Mucosa of descending colon (tissue), 3 donors: Measurements from ENCODE around the gene CDK11B. TPM values are rescaled to one million over a fixed set of nuclear protein-coding genes. Genes with fewer than 3 reads are reported as not detected.

Experiments
- ATAC-seq: fragments of 200-7000 bp; cut with Tn5 transposase; one replicate; pipeline ENCODE4 v1.9.1; 2020; ENCODE audit warnings: mild to moderate bottlenecking, moderate library complexity
- DNase-seq, 3 donors: peaks; one replicate each; pipeline ENCODE4 v3.0.0-alpha.2; 2020
- H3K36me3 ChIP-seq: fragments of 200-600 bp; one replicate; pipeline ENCODE4 v1.8.0; 2021; ENCODE audit warnings: low read depth, mild to moderate bottlenecking
- H3K4me1 ChIP-seq: fragments of 200-600 bp; one replicate; pipeline ENCODE4 v1.8.0; 2021; ENCODE audit warnings: low read depth, mild to moderate bottlenecking
- H3K4me3 ChIP-seq: fragments of 200-600 bp; one replicate; pipeline ENCODE4 v1.8.0; 2021; ENCODE audit warnings: mild to moderate bottlenecking
- H3K9me3 ChIP-seq: fragments of 200-600 bp; one replicate; pipeline ENCODE4 v1.8.0; 2021; ENCODE audit warnings: mild to moderate bottlenecking
- CTCF ChIP-seq: fragments of 200-600 bp; IDR thresholded peaks from one replicate; pipeline ENCODE4 v1.8.0; 2022; ENCODE audit warnings: antibody characterized with exemption, mild to moderate bottlenecking
- intact Hi-C, 2 donors: fragments of 100-400 bp; cut with DNase I in 1 of 2; cut with micrococcal nuclease in 1 of 2; formaldehyde crosslinking; loops; one replicate each; pipeline versions ENCODE4 v1.11.0 to v1.11.1; 2022; cut with DNase I, micrococcal nuclease
- total RNA-seq, 3 donors: library from RNA; stranded (reverse); fragmentation: NEBNext Ultra II Directional in 2 of 3; extraction: Animal tissue kit (Norgen Biotek cat#: 25700) in 2 of 3; gene quantifications; one replicate each; pipeline versions ENCODE4 v1.2.1 to v1.2.4, GENCODE V29; 2021 to 2023
- donor health status: DM: no; HTN: no; CAD: no; lungs with moderate emphysema.
- donor health status: DM: no; HTN: no; CAD: no.
- donor health status: DM: no; HTN: yes; CAD: no.

Gene CDK11B
- total RNA-seq, 3 donors from 2014 or later, result 31.9 to 45.6 (median 36.8) TPM

GRCh38 chr1:1616045-1616790, 42.6 kb downstream of the CDK11B start:
- H3K4me1 ChIP-seq, result peaks cover 23% of the 10 kb centered on the region
- no peaks in the 10 kb centered on the region for H3K36me3 ChIP-seq
- no peaks in the 10 kb centered on the region for H3K9me3 ChIP-seq
- intact Hi-C loops, result no loop called here
- DNase-seq (peak; percentile 63 to 78 (median 69)), ATAC-seq (peak; percentile 47)
- H3K4me3 ChIP-seq, result peak overlapping the region; percentile 80
- no peak for TF ChIP-seq CTCF

- H3K4me1 ChIP-seq, result peaks cover 23% of the 10 kb centered on the region
- peak; percentile 95 to 98 (median 98) for DNase-seq
- H3K36me3 ChIP-seq, result no peaks in the 10 kb centered on the region
- intact Hi-C loops, result no loop called here
- no peak for TF ChIP-seq CTCF
- peak; percentile 96 for ATAC-seq
- peak within 1 kb of the TSS; percentile 80 for H3K4me3 ChIP-seq
- H3K9me3 ChIP-seq, result no peaks in the 10 kb centered on the region
These were observed 43.4 kb downstream of the CDK11B start, which contains the start of gene MIB2 for GRCh38 chr1:1615256-1616044. Gene MIB2, plus strand, starts transcription at chr1:1615500. Its CDS starts 7,953 bp downstream, at chr1:1623453.

GRCh38 chr1:1614954-1615255, 43.9 kb downstream of the CDK11B start:
- Histone ChIP-seq H3K9me3 (no peaks in the 10 kb centered on the region), H3K36me3 (no peaks in the 10 kb centered on the region), H3K4me1 (peaks cover 23% of the 10 kb centered on the region), H3K4me3 (peak overlapping the region; percentile 80)
- ATAC-seq, result no peak
- no peak for TF ChIP-seq CTCF
- DNase-seq, result no peak
- intact Hi-C loops, result no loop called here

DNA sequence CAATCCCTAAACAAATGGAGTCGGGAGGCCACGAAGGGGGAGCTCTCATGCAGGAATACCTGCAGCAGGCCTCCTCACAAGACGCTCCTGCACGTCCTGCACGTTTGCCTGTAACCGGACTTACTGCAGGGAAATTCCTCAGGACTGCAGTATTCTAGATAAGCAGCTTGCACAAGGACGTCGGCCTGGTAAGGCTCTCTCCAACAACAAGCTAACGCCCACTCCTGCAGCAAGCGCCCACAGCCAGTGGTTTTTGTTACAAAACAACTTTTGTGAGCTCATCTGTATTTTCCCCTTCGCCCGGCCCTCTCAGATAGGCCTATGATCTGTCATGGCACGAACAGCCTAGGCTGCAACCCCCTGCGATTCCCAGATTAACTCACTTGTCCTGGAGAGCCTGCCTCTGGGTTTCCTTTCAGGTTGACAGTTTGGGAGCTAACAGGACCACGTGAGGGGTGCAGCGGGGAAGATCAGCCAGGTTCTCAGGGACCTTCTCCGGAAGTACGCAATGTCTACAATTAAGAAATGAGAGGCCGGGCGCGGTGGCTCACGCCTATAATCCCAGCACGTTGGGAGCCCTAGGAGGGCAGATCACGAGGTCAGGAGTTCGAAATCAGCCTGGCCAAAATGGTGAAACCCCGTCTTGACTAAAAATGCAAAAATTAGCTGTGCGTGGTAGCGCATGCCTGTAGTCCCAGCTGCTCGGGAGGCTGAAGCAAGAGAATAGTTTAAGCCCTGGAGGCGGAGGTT, 44.4 kb downstream of the CDK11B start:
- Histone ChIP-seq H3K4me3 (peak overlapping the region; percentile 80), H3K9me3 (no peaks in the 10 kb centered on the region), H3K4me1 (peaks cover 23% of the 10 kb centered on the region), H3K36me3 (no peaks in the 10 kb centered on the region)
- TF ChIP-seq CTCF, result no peak
- intact Hi-C loops, result no loop called here
- ATAC-seq (peak; percentile 14), DNase-seq (peak; percentile 55 to 75 (median 61))

- intact Hi-C loops, result no loop called here
- H3K4me1 ChIP-seq, result peaks cover 23% of the 10 kb centered on the region
- no peak overlapping the region for H3K4me3 ChIP-seq
- ATAC-seq (no peak), DNase-seq (no peak)
- no peaks in the 10 kb centered on the region for H3K36me3 ChIP-seq
- no peak for TF ChIP-seq CTCF
- no peaks in the 10 kb centered on the region for H3K9me3 ChIP-seq
These were observed 45.2 kb downstream of the CDK11B start for GRCh38 chr1:1613509-1614082.
